ENCODE results near the gene BSN.

BSN gene

GRCh38 chr3:49607105-49607591 is 52.9 kb downstream of the BSN start:
- no peaks in the 10 kb centered on the region for H3K36me3 ChIP-seq
- H3K9me3 ChIP-seq, result no peaks in the 10 kb centered on the region
- no peak overlapping the region for H3K27ac ChIP-seq
- H3K27me3 ChIP-seq, result no peaks in the 10 kb centered on the region
- H3K4me3 ChIP-seq (ENCODE audit: low read depth in 1 of 2, low read length in 1 of 2), result no peak overlapping the region
- H3K4me1 ChIP-seq (ENCODE audit: control insufficient read depth in 1 of 2, insufficient read depth in 1 of 2, low read depth in 1 of 2, low read length in 1 of 2), result no peaks in the 10 kb centered on the region
- TF ChIP-seq CTCF (IDR thresholded peaks at IDR 0.05), result no peak

- Histone ChIP-seq H3K27me3 (no peaks in the 10 kb centered on the region), H3K36me3 (no peaks in the 10 kb centered on the region), H3K4me3 (ENCODE audit: low read depth in 1 of 2, low read length in 1 of 2) (no peak overlapping the region), H3K9me3 (no peaks in the 10 kb centered on the region), H3K27ac (no peak overlapping the region), H3K4me1 (ENCODE audit: control insufficient read depth in 1 of 2, insufficient read depth in 1 of 2, low read depth in 1 of 2, low read length in 1 of 2) (no peaks in the 10 kb centered on the region)
- TF ChIP-seq CTCF (IDR thresholded peaks at IDR 0.05), result no peak
Measured at GRCh38 chr3:49607796-49608195, 53.5 kb downstream of the BSN start.

GRCh38 chr3:49609314-49609713 is 55.0 kb downstream of the BSN start:
- TF ChIP-seq CTCF (IDR thresholded peaks at IDR 0.05), result no peak
- no peak overlapping the region for H3K4me3 ChIP-seq (ENCODE audit: low read depth in 1 of 2, low read length in 1 of 2)
- no peaks in the 10 kb centered on the region for H3K27me3 ChIP-seq
- H3K27ac ChIP-seq, result no peak overlapping the region
- no peaks in the 10 kb centered on the region for H3K9me3 ChIP-seq
- no peaks in the 10 kb centered on the region for H3K36me3 ChIP-seq
- no peaks in the 10 kb centered on the region for H3K4me1 ChIP-seq (ENCODE audit: control insufficient read depth in 1 of 2, insufficient read depth in 1 of 2, low read depth in 1 of 2, low read length in 1 of 2)

- no peak overlapping the region for H3K27ac ChIP-seq
- H3K9me3 ChIP-seq, result no peaks in the 10 kb centered on the region
- H3K4me1 ChIP-seq (ENCODE audit: control insufficient read depth in 1 of 2, insufficient read depth in 1 of 2, low read depth in 1 of 2, low read length in 1 of 2), result no peaks in the 10 kb centered on the region
- H3K27me3 ChIP-seq, result no peaks in the 10 kb centered on the region
- no peak for TF ChIP-seq CTCF (IDR thresholded peaks at IDR 0.05)
- H3K36me3 ChIP-seq, result no peaks in the 10 kb centered on the region
- no peak overlapping the region for H3K4me3 ChIP-seq (ENCODE audit: low read depth in 1 of 2, low read length in 1 of 2)
Measured at GRCh38 chr3:49609815-49610214, 55.5 kb downstream of the BSN start.

- H3K27me3 ChIP-seq, result no peaks in the 10 kb centered on the region
- H3K4me1 ChIP-seq (ENCODE audit: control insufficient read depth in 1 of 2, insufficient read depth in 1 of 2, low read depth in 1 of 2, low read length in 1 of 2), result no peaks in the 10 kb centered on the region
- H3K9me3 ChIP-seq, result no peaks in the 10 kb centered on the region
- H3K27ac ChIP-seq, result no peak overlapping the region
- H3K4me3 ChIP-seq (ENCODE audit: low read depth in 1 of 2, low read length in 1 of 2), result no peak overlapping the region
- H3K36me3 ChIP-seq, result no peaks in the 10 kb centered on the region
- TF ChIP-seq CTCF (IDR thresholded peaks at IDR 0.05), result no peak
Measured at GRCh38 chr3:49610666-49611280, 56.5 kb downstream of the BSN start.
